ENCODE results near the gene CYBA.

The CYBA gene

GRCh38 chr16:88635671-88636319, 15.1 kb downstream of the CYBA start:
- no peak for ATAC-seq (ENCODE audit: low read depth)

GRCh38 chr16:88634994-88635670, 15.7 kb downstream of the CYBA start:
- H3K4me3 ChIP-seq (ENCODE audit: severe bottlenecking), result peak overlapping the region; percentile 11
- peak; percentile 6; the same call in 1 of the 3 replicates for ATAC-seq (ENCODE audit: low read depth)

More at GRCh38 chr16:88635671-88636319, 15.1 kb downstream of the CYBA start:
- Histone ChIP-seq H3K4me1 (ENCODE audit: insufficient read depth, poor library complexity, severe bottlenecking) (no peaks in the 10 kb centered on the region), H3K27ac (ENCODE audit: poor library complexity, severe bottlenecking) (no peak overlapping the region), H3K4me3 (ENCODE audit: severe bottlenecking) (no peak overlapping the region), H3K27me3 (ENCODE audit: insufficient read depth, poor library complexity, severe bottlenecking) (peaks cover 33% of the 10 kb centered on the region), H3K36me3 (ENCODE audit: low read depth) (peaks cover 8% of the 10 kb centered on the region; the same call in 1 of the 2 replicates), H3K9me3 (ENCODE audit: severe bottlenecking) (no peaks in the 10 kb centered on the region)
- no peak for DNase-seq (ENCODE audit: low spot score)
- TF ChIP-seq CTCF (IDR thresholded peaks at IDR 0.05; ENCODE audit: poor library complexity, severe bottlenecking), result no peak

GRCh38 chr16:88634141-88634993, 16.5 kb downstream of the CYBA start:
- H3K27ac ChIP-seq (ENCODE audit: poor library complexity, severe bottlenecking), result no peak overlapping the region
- H3K4me3 ChIP-seq (ENCODE audit: severe bottlenecking), result peak overlapping the region; percentile 11
- no peaks in the 10 kb centered on the region for H3K4me1 ChIP-seq (ENCODE audit: insufficient read depth, poor library complexity, severe bottlenecking)
- H3K36me3 ChIP-seq (ENCODE audit: low read depth), result peaks cover 19% of the 10 kb centered on the region
- no peak for TF ChIP-seq CTCF (IDR thresholded peaks at IDR 0.05; ENCODE audit: poor library complexity, severe bottlenecking)
- ATAC-seq (ENCODE audit: low read depth) (peak; percentile 36; the same call in 2 of the 3 replicates), DNase-seq (ENCODE audit: low spot score) (no peak)
- no peaks in the 10 kb centered on the region for H3K9me3 ChIP-seq (ENCODE audit: severe bottlenecking)
- H3K27me3 ChIP-seq (ENCODE audit: insufficient read depth, poor library complexity, severe bottlenecking), result peaks cover 19% of the 10 kb centered on the region

More at GRCh38 chr16:88634994-88635670, 15.7 kb downstream of the CYBA start:
- no peak overlapping the region for H3K27ac ChIP-seq (ENCODE audit: poor library complexity, severe bottlenecking)
- peaks cover 27% of the 10 kb centered on the region for H3K27me3 ChIP-seq (ENCODE audit: insufficient read depth, poor library complexity, severe bottlenecking)
- peaks cover 11% of the 10 kb centered on the region for H3K36me3 ChIP-seq (ENCODE audit: low read depth)
- no peak for TF ChIP-seq CTCF (IDR thresholded peaks at IDR 0.05; ENCODE audit: poor library complexity, severe bottlenecking)
- DNase-seq (ENCODE audit: low spot score), result no peak
- H3K4me1 ChIP-seq (ENCODE audit: insufficient read depth, poor library complexity, severe bottlenecking), result no peaks in the 10 kb centered on the region
- H3K9me3 ChIP-seq (ENCODE audit: severe bottlenecking), result no peaks in the 10 kb centered on the region

GRCh38 chr16:88633684-88634140, 17.1 kb downstream of the CYBA start:
- Histone ChIP-seq H3K27me3 (ENCODE audit: insufficient read depth, poor library complexity, severe bottlenecking) (peaks cover 13% of the 10 kb centered on the region), H3K4me3 (ENCODE audit: severe bottlenecking) (no peak overlapping the region), H3K36me3 (ENCODE audit: low read depth) (peaks cover 26% of the 10 kb centered on the region), H3K9me3 (ENCODE audit: severe bottlenecking) (no peaks in the 10 kb centered on the region), H3K4me1 (ENCODE audit: insufficient read depth, poor library complexity, severe bottlenecking) (no peaks in the 10 kb centered on the region), H3K27ac (ENCODE audit: poor library complexity, severe bottlenecking) (no peak overlapping the region)
- DNase-seq (ENCODE audit: low spot score), result no peak
- TF ChIP-seq CTCF (IDR thresholded peaks at IDR 0.05; ENCODE audit: poor library complexity, severe bottlenecking), result peak; percentile 29
- ATAC-seq (ENCODE audit: low read depth), result peak; percentile 26; the same call in 2 of the 3 replicates

All from RWPE2 (cell line).